ENCODE results near the gene RBL2. TPM values are rescaled to one million over a fixed set of nuclear protein-coding genes. Genes with fewer than 3 reads are reported as not detected.

The RBL2 gene
- total and polyA plus RNA-seq, 9 of the 15 experiments (the other 6 are each of a cell fraction or from before 2014, with no cell fraction given) = 7.8 to 76.3 (median 28.5) TPM

GRCh38 chr16:53434377-53435065 is at the start of gene RBL2 (continued):
- TF ChIP-seq POLR2B (IDR thresholded peaks at IDR 0.05; ENCODE audit: low read depth, partially characterized antibody) (no peak), MAFF (IDR thresholded peaks at IDR 0.05; ENCODE audit: low read length) (no peak), NR1H2 (CRISPR knock-in tag; IDR thresholded peaks at IDR 0.05) (no peak), SAP30 (IDR thresholded peaks at IDR 0.05; ENCODE audit: borderline replicate concordance, insufficient read depth, low read depth, low read length, poor library complexity, severe bottlenecking) (peak; percentile 94), ZNF165 (CRISPR knock-in tag; IDR thresholded peaks at IDR 0.05; ENCODE audit: borderline replicate concordance) (no peak), SREBF2 (CRISPR knock-in tag; IDR thresholded peaks at IDR 0.05) (no peak), TEAD2 (tag; IDR thresholded peaks at IDR 0.05) (no peak), ZNF12 (CRISPR knock-in tag; IDR thresholded peaks at IDR 0.05) (no peak), MCM5 (IDR thresholded peaks at IDR 0.05; ENCODE audit: low read depth) (no peak), PTTG1 (tag; IDR thresholded peaks at IDR 0.05; ENCODE audit: low read depth) (no peak), RCOR1 (IDR thresholded peaks at IDR 0.05; ENCODE audit: borderline replicate concordance in 1 of 2, low read depth in 2 of 2, low read length in 2 of 2) (no peak), ZNF175 (CRISPR knock-in tag; IDR thresholded peaks at IDR 0.05; ENCODE audit: low read depth) (no peak), FOXK2 (conservative IDR thresholded peaks at IDR 0.05 in 1 of 2, IDR thresholded peaks at IDR 0.05 in 1 of 2; ENCODE audit: low read depth in 2 of 2) (no peak), ZNF76 (CRISPR knock-in tag; IDR thresholded peaks at IDR 0.05; ENCODE audit: borderline replicate concordance) (peak; percentile 47; the same call in 1 of the 2 replicates), FOXJ3 (CRISPR knock-in tag; IDR thresholded peaks at IDR 0.05) (no peak), ZNF282 (CRISPR knock-in tag; IDR thresholded peaks at IDR 0.05) (no peak), ZNF75A (CRISPR knock-in tag; IDR thresholded peaks at IDR 0.05) (no peak), SMC3 (conservative IDR thresholded peaks at IDR 0.05; ENCODE audit: insufficient read depth, low read depth, low read length) (no peak), CTBP1 (IDR thresholded peaks at IDR 0.05; ENCODE audit: borderline replicate concordance) (peak; percentile 74), DIDO1 (tag; IDR thresholded peaks at IDR 0.05; ENCODE audit: low read depth) (no peak), NELFE (IDR thresholded peaks at IDR 0.05; ENCODE audit: insufficient read depth, insufficient read length) (no peak), POLR3A (IDR thresholded peaks at IDR 0.05; ENCODE audit: borderline replicate concordance, extremely low read depth, insufficient read depth, insufficient read length) (no peak), ETS2 (tag; IDR thresholded peaks at IDR 0.05; ENCODE audit: borderline replicate concordance, poor library complexity, severe bottlenecking) (peak; percentile 16), ZNF41 (CRISPR knock-in tag; conservative IDR thresholded peaks at IDR 0.05) (no peak), ZKSCAN8 (CRISPR knock-in tag; IDR thresholded peaks at IDR 0.05) (no peak)
- TF ChIP-seq, protein P1, sequence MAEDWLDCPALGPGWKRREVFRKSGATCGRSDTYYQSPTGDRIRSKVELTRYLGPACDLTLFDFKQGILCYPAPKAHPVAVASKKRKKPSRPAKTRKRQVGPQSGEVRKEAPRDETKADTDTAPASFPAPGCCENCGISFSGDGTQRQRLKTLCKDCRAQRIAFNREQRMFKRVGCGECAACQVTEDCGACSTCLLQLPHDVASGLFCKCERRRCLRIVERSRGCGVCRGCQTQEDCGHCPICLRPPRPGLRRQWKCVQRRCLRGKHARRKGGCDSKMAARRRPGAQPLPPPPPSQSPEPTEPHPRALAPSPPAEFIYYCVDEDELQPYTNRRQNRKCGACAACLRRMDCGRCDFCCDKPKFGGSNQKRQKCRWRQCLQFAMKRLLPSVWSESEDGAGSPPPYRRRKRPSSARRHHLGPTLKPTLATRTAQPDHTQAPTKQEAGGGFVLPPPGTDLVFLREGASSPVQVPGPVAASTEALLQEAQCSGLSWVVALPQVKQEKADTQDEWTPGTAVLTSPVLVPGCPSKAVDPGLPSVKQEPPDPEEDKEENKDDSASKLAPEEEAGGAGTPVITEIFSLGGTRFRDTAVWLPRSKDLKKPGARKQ (CRISPR knock-in tag; IDR thresholded peaks at IDR 0.05) = no peak
- TF ChIP-seq, protein P2, sequence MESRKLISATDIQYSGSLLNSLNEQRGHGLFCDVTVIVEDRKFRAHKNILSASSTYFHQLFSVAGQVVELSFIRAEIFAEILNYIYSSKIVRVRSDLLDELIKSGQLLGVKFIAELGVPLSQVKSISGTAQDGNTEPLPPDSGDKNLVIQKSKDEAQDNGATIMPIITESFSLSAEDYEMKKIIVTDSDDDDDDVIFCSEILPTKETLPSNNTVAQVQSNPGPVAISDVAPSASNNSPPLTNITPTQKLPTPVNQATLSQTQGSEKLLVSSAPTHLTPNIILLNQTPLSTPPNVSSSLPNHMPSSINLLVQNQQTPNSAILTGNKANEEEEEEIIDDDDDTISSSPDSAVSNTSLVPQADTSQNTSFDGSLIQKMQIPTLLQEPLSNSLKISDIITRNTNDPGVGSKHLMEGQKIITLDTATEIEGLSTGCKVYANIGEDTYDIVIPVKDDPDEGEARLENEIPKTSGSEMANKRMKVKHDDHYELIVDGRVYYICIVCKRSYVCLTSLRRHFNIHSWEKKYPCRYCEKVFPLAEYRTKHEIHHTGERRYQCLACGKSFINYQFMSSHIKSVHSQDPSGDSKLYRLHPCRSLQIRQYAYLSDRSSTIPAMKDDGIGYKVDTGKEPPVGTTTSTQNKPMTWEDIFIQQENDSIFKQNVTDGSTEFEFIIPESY (CRISPR knock-in tag; IDR thresholded peaks at IDR 0.05) = no peak
